IPS-15b (cell line): ENCODE data around the gene NCAPD2.

Experiments
- H3K27me3 ChIP-seq: one replicate; pipeline ENCODE4 v1.6.1; 2013; ENCODE audit warnings: low read length; ENCODE audit not compliant: control insufficient read depth, insufficient read depth
- H3K36me3 ChIP-seq: one replicate; pipeline ENCODE4 v1.6.1; 2013; ENCODE audit warnings: low read length; ENCODE audit not compliant: control insufficient read depth, insufficient read depth
- H3K4me1 ChIP-seq: one replicate; pipeline ENCODE4 v1.6.1; 2013; ENCODE audit warnings: mild to moderate bottlenecking, low read length; ENCODE audit not compliant: control insufficient read depth, insufficient read depth
- H3K4me3 ChIP-seq: one replicate; pipeline ENCODE4 v1.5.1; 2013; ENCODE audit warnings: low read depth, low read length
- H3K9ac ChIP-seq: one replicate; pipeline ENCODE4 v1.6.1; 2013; ENCODE audit warnings: low read depth, mild to moderate bottlenecking, low read length
- H3K9me3 ChIP-seq: one replicate; pipeline ENCODE4 v1.6.1; 2013; ENCODE audit warnings: mild to moderate bottlenecking, low read length; ENCODE audit not compliant: control insufficient read depth, insufficient read depth

The NCAPD2 gene

DNA sequence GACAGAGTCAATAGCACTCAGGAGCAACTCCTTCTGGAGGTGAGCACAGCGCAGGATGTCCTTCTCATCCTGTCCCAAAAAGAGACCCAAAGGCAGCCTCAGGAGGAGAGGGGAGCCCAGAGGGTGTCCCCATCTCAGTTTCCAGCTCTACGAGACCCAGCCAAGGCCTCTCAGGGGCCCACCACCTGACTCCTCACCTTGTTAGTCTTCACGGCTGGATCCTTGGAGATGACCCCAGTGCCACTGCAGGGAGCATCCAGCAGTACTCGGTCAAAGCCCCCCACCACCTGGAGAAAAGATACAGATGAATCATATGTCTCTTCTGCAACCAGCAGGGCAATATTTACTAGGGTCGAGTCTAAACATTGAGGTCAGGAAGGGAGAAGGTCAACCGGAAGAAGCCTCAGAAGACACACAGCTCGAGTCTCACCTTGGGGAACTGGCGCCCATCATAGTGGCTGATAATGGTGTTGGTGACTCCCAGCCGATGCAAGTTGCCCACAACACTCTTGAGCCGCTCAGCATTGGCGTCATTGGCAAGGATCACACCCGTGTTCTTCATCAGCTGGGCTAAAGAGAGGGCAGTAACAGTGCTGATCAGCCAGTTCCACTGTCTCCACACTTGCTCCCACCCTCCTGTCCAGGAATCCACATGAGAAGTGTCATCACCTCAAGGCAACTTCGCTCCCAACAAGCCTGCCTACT lies 66.8 kb downstream of the NCAPD2 start:
- Histone ChIP-seq H3K9me3 (no peaks in the 10 kb centered on the region), H3K4me1 (no peaks in the 10 kb centered on the region), H3K27me3 (no peaks in the 10 kb centered on the region), H3K9ac (no peak overlapping the region), H3K36me3 (peaks cover 57% of the 10 kb centered on the region), H3K4me3 (no peak overlapping the region)

DNA sequence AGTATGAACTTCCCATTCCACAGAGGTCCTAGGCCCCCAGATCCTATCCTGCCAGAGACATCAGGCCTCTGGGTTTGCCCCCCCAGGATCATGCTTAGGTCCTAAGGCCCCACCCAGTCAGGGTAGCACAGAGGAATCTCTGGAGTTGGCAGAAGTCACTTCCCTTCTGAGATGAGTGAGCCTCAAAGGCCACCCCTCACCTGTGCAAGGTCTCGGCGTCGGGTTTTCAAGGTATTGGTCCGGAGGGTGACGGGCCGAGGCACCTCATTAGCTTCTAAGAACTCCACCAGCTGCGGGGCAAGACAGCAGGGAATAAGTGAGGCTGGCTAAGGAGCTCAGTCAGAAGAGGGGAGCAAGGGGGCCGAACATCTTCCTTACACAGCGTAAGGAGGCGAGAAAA lies 69.0 kb downstream of the NCAPD2 start:
- no peaks in the 10 kb centered on the region for H3K4me1 ChIP-seq
- no peaks in the 10 kb centered on the region for H3K9me3 ChIP-seq
- peaks cover 59% of the 10 kb centered on the region for H3K36me3 ChIP-seq
- H3K4me3 ChIP-seq: no peak overlapping the region
- H3K27me3 ChIP-seq: no peaks in the 10 kb centered on the region
- no peak overlapping the region for H3K9ac ChIP-seq

DNA sequence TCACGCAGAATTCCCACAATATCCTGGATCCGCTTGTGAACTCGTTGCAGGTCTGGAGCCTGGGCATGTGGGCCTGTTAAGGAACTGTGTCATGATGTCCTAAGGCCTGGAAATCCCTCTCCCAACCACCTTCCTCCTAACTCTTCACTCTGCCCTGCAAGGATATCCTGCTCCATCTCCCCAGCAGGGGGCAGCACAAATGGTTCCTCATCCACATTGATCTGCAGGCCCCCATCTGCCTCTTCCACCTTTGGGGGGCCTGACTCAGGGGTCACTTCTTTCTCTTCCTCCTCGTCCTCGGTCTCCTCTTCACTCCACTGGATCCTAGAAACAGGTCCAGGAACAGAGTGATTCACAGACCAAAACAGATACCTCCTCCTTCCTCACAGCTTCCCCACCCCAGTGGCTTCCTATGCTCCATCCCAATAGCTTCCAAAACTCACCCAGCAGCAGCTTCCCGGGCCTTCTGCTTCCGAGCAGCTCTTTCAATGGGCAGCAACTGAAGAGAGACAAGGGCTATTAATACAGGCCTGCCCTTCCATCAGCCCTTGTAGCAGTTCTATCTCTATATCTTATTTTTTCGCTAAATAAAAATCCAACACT lies 69.6 kb downstream of the NCAPD2 start:
- Histone ChIP-seq H3K27me3 (no peaks in the 10 kb centered on the region), H3K4me1 (no peaks in the 10 kb centered on the region), H3K9me3 (no peaks in the 10 kb centered on the region), H3K4me3 (no peak overlapping the region), H3K36me3 (peaks cover 59% of the 10 kb centered on the region), H3K9ac (no peak overlapping the region)

DNA sequence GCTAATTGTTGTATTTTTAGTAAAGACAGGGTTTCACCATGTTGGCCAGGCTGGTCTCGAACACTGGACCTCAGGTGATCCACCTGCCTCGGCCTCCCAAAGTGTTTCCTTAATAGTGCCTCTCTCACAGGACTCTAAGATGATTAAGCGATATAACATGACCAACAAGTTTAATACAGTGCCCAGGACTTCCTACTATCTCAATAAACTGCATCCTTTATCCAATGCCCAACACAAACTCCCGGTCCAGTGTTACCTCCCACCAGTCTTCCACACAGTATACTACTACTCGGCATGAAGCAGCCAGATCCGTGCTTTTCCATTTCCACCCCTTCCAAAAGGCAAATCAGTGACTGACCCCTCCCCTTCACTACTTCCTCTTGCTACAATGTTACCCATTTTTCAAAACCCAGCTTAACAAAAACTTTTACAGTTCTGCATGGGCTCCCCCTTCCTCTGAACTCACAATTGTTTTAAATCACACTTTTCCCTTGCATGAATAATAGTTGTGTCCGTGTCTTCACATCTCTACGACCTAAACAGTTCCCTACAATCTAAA lies 73.3 kb downstream of the NCAPD2 start:
- Histone ChIP-seq H3K9ac (peak overlapping the region; percentile 98), H3K36me3 (peaks cover 46% of the 10 kb centered on the region), H3K4me3 (peak overlapping the region; percentile 97), H3K27me3 (no peaks in the 10 kb centered on the region), H3K4me1 (no peaks in the 10 kb centered on the region), H3K9me3 (no peaks in the 10 kb centered on the region)

DNA sequence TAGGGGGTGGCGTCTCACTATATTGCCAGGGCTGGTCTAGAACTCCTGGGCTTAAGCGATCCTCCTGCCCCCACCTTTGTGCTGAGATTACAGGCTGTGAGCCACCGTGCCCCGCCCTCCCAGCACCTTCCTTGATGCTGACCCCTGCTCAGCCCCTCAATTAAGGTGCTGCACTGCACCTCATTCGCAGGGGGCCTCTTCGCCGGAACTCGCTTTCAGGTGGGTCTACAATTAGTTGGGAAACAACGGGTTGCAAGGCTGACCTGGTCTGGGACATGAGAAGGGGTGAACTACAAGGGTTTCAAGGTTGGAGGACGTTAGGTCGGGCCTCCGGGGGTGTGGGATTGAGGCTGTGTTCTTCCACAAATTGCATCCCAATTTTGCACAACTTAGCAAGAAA lies 75.4 kb downstream of the NCAPD2 start:
- no peak overlapping the region for H3K9ac ChIP-seq
- H3K4me1 ChIP-seq: no peaks in the 10 kb centered on the region
- H3K4me3 ChIP-seq: peak overlapping the region; percentile 97
- peaks cover 45% of the 10 kb centered on the region for H3K36me3 ChIP-seq
- H3K27me3 ChIP-seq: no peaks in the 10 kb centered on the region
- H3K9me3 ChIP-seq: no peaks in the 10 kb centered on the region

DNA sequence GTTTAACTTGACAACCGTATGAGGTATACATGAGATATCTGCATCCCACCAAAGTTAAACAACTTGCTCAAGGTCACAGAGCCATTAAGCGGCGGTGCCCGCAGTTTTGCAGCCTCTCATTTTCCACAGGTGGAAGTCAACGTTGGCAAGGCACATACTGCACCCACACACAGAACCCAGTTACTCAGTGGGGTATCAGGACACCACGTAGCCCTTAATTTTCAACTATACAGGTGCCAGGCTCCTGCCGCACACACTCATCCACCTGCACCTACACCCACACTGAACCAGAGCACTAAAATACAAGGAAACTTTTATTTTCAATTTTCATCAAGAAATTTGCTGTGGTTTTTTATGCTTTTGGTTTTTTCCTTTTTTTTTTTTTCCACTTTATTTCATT lies 75.9 kb downstream of the NCAPD2 start:
- H3K9me3 ChIP-seq: no peaks in the 10 kb centered on the region
- no peaks in the 10 kb centered on the region for H3K4me1 ChIP-seq
- peaks cover 45% of the 10 kb centered on the region for H3K36me3 ChIP-seq
- H3K9ac ChIP-seq: no peak overlapping the region
- no peaks in the 10 kb centered on the region for H3K27me3 ChIP-seq
- no peak overlapping the region for H3K4me3 ChIP-seq

DNA sequence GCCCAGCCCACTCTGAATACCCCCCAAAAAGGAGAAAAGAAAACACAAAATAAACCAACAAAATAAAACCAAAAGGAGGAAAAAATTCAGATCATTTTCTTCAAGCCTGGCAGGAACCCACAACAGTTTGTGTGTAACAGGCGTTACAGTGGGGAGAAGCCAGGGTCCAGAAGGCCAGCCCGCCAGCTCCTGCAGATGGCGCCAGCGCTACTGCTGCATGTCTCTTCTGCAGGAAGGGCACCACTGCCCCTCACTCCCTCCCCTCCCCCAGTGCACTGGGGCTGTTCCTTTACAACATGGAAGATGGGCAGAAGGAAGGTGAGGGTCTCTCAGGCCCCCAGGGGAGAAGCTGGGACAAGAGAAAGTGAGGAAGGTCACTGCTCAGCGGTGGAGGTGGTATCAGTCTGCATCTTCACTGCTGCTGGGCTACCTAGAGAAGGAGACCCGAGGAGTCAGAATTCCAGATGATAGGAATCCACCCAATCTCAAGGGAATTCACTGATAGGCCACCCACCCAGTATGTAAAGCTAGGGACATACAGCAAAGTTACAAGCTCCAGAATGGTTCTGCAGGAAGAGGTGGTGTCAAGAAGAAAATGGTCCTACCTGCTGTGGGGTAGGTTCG lies 76.5 kb downstream of the NCAPD2 start:
- H3K4me3 ChIP-seq: no peak overlapping the region
- no peaks in the 10 kb centered on the region for H3K4me1 ChIP-seq
- H3K9ac ChIP-seq: no peak overlapping the region
- no peaks in the 10 kb centered on the region for H3K9me3 ChIP-seq
- H3K27me3 ChIP-seq: no peaks in the 10 kb centered on the region
- peaks cover 47% of the 10 kb centered on the region for H3K36me3 ChIP-seq

DNA sequence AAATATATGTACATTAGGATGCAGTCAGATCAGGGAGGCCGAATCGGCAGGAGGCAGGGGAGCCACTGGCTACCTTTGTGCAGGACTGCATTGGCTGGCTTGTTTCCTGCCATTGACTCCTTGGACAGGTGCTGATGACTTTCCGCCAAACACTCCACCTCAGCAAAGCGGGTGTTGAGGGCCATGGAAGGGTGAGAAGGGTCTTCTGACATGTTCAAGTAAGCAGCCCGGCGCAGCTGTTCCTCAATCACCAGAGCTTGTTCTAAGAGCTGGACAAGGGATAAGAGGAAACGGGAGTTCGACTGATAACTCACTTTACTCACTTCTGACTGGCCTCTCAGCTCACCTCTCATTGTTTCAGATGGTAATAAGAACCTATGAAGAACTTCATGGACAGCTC lies 79.1 kb downstream of the NCAPD2 start:
- no peaks in the 10 kb centered on the region for H3K9me3 ChIP-seq
- no peak overlapping the region for H3K9ac ChIP-seq
- no peaks in the 10 kb centered on the region for H3K4me1 ChIP-seq
- H3K4me3 ChIP-seq: no peak overlapping the region
- H3K27me3 ChIP-seq: no peaks in the 10 kb centered on the region
- peaks cover 52% of the 10 kb centered on the region for H3K36me3 ChIP-seq

DNA sequence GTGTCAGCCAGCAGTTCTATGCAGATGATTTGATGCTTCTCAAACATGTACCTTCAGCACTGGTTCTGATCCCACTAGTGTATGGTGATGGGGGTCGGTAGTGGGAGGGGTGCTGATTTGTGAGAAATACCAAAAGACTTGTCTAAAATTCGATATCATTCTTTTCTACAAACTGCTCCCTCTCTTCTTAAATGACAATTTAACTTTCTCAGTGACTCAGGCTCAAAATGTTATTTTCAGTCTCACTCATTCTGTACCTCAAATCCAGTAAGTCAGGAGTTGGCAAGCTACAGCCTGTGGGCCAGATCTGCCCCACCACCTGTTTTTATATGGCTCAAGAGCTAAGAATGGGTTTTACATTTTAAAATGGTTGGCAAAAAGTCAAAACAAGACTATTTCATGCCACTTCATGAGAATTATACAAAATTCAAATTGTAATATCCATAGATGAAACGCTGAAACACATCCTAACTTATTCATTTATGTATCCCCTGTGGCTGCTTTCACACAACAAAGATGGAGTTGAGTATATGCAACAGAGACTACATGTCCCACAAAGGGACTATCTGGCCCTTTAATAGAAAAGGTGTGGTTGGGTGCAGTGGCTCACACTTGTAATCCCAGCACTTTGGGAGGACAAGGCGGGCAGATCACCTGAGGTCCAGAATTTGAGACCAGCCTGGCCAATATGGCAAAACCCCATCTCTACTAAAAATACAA lies 80.8 kb downstream of the NCAPD2 start:
- peaks cover 58% of the 10 kb centered on the region for H3K36me3 ChIP-seq
- H3K4me3 ChIP-seq: no peak overlapping the region
- no peak overlapping the region for H3K9ac ChIP-seq
- no peaks in the 10 kb centered on the region for H3K4me1 ChIP-seq
- no peaks in the 10 kb centered on the region for H3K27me3 ChIP-seq
- H3K9me3 ChIP-seq: no peaks in the 10 kb centered on the region

DNA sequence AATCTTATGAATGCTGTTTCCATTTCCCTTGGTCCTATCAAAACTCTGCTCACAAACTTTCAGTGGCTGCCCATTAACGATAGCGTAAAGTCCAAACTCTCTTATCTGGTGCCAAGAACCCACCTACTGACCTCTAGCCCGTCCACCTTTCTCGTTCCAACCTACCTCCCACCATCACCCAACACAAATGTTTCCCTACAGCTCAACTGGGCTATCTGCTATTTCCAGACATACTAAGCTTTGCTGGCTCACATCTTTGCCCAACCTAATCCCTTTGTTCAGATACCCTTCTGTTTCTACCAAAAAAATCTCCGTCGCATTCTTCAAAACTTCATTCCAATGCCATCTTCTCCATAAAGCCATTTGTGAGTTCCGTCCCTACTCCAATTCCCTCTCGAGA lies 81.7 kb downstream of the NCAPD2 start:
- H3K4me3 ChIP-seq: no peak overlapping the region
- H3K9ac ChIP-seq: no peak overlapping the region
- peaks cover 56% of the 10 kb centered on the region for H3K36me3 ChIP-seq
- H3K4me1 ChIP-seq: no peaks in the 10 kb centered on the region
- H3K27me3 ChIP-seq: no peaks in the 10 kb centered on the region
- H3K9me3 ChIP-seq: no peaks in the 10 kb centered on the region
